ENCODE measurements around the gene CTSZ. TPM values are rescaled to one million over a fixed set of nuclear protein-coding genes. Genes with fewer than 3 reads are reported as not detected.

Gene CTSZ
- total RNA-seq, 1 donor from 2014 or later, result 90.7 TPM

Other genes starting within 250 kb of the CTSZ start
- 2.5 TPM for gene GNAS-AS1, start 156.4 kb downstream of the CTSZ start, total RNA-seq
- 1,595 TPM for gene GNAS, start 154.5 kb downstream of the CTSZ start, total RNA-seq
- 53.6 TPM for gene NELFCD, start 26.0 kb downstream of the CTSZ start, total RNA-seq
- 1.8 TPM for gene TUBB1, start 12.2 kb upstream of the CTSZ start, total RNA-seq
- gene ATP5F1E, start 25.1 kb upstream of the CTSZ start, total RNA-seq, result 16.1 TPM
- gene PRELID3B, start 35.5 kb upstream of the CTSZ start, total RNA-seq, result 57.6 TPM
- 0.41 TPM for gene ZNF831, start 156.6 kb upstream of the CTSZ start, total RNA-seq

All from tongue (tissue), 1 donor.